NCI-H748 (cell line): ENCODE data around the gene MCF2L.

Source experiments
- DNase-seq: peaks from one replicate; lab custom pipeline; 2025; ENCODE audit not compliant: unreplicated experiment; lab: John Stamatoyannopoulos, UW

The MCF2L gene

DNA sequence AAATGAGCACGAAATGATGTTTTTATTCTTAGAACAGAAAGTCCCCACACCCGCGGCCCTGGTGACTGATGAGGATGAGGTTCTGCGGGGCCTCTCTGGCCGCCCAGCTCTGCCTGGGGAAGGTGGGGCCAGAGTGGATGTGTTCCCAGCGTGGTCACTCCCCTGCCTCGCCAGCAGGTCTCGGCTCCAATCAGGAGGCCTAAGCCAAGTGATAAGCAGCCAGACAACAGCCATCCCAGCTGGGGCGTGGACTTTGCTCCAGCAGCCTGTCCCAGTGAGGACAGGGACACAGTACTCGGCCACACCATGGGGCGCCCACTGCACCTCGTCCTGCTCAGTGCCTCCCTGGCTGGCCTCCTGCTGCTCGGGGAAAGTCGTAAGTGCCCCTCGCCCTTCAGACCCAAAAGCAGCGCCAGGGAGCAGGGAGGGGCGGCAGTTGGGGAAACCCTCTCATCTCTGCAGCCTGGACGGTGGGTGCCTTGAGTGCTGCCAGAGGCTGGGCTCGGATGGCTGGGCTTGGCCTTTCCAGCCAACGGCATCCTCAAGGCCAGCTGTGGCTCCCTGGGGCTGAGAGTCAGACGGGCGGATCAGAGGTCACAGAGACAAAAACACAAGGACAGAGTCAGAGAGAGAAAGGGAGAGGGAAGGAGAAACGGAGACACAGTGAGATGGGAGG, 153.7 kb downstream of the MCF2L start, which contains the start of gene F10:
Gene F10, plus strand, starts transcription at position 250 of the 676 bp plus-strand sequence. Its CDS starts 57 bp downstream, at position 307.
- no peak for DNase-seq

DNA sequence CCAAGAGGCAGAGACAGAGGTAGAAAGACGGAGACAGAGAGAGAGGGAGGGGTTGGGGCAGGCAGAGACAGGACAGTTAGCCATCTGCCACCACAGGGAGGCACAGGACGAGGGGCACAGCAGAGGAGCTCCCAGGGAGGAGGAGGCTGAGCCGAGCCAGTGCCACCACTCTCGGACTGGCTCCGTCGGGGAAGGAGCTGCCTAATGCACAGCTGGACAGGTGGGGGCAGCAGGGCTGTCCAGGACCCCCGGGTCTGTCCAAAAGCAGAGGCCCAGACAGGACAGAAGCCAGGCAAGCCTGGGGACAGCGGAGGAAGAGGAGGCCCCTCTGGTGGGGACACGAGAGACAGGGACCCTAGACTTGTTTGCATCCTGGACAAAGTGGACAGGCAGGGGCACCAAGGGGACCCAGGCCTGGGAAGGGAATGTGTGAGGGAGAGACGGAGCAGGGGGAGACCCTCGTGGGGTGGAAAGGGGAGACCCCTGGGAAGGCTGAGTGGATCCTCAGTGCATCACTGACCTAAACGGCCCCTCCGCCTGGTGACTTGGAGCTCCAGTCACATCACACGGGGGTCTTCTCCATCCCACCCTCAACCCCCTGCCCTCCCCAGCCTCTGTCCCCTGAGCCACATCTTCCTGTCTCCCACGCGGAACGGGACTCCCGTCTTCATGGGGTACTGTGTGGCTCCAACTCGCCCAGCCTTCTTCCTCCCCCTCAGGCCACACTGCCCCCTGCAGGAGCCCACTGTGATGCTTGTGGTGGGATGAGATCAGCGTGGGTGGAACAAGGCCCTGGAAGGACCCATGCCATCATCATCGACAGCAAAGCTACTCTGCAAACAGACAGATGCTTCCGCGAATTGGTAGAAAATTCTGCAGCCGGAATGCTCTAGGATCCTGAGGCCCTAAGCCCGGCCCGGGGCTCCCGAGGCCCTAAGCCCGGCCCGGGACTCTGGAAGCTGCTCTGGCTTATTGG, 154.5 kb downstream of the MCF2L start:
- no peak for DNase-seq

DNA sequence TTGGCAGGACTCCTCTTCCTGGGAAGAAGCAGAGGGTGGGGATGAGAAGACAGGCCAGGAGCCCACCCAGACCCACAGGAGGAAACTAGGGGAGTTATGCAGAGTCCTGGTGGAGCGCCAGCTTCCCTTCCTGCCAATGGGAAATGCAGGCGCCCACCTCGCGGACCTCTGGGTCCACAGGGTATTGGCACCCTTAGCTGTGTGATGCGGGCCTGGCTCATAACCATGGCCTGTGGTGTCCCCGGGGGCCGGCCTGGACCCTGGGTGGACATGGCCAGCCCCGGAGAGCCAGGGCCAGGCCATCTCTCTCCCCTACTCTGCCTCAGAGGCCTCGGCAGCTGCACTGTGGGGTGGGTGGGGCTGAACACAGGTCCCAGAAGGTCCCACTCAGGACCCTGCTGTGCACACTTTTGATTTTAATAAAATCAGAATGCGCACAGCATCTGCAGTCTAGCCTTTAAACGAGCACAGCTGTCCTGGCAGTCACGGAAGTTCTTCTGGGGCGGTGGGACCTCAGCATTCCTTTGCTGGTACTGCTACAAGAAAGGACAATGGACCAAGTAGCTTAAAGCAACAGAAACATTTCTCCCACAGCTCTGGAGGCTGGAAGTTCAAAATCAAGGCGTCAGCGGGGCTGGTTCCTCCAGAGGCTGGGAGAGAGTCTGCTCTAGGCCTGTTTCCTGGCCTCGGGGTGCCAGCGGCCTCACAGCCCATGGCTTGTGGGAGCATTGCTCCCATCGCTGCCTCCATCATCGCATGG, 155.4 kb downstream of the MCF2L start:
- DNase-seq: no peak

DNA sequence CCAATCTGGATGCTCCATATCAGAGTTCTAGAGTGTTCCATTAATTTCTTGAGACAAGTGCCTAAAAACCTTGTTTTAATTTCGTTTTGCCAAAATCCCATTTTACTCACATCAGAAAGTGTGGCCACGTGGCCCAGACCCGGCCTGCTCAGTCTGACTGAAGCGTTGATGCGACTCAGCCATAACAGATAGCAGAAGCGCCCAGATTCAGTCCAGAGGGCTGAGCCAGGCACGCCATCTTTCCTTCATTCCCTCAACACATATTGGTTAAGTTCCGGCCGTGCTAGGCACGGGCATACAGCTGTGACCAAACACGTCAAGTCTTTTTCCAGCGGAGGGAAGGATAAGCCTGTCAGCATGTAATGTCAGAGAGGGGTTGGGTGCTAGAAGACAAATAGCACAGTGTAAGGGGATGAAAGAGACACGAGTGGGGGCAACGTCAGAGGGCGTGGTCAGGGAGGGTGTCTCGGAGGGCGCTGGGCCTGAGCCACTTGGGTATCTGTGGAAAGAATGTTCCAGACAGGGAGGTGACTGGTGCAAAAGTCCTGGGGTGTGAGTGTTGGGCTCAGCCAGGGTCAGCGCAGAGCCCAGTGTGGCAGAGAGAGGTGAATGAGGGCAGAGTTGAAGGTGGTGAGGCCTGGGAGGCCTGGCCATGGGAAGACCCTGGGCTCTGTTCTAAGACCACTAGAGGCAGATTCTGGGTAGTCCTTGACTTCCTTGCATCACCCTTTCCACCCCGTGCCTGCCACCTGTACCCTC, 156.7 kb downstream of the MCF2L start:
- no peak for DNase-seq

DNA sequence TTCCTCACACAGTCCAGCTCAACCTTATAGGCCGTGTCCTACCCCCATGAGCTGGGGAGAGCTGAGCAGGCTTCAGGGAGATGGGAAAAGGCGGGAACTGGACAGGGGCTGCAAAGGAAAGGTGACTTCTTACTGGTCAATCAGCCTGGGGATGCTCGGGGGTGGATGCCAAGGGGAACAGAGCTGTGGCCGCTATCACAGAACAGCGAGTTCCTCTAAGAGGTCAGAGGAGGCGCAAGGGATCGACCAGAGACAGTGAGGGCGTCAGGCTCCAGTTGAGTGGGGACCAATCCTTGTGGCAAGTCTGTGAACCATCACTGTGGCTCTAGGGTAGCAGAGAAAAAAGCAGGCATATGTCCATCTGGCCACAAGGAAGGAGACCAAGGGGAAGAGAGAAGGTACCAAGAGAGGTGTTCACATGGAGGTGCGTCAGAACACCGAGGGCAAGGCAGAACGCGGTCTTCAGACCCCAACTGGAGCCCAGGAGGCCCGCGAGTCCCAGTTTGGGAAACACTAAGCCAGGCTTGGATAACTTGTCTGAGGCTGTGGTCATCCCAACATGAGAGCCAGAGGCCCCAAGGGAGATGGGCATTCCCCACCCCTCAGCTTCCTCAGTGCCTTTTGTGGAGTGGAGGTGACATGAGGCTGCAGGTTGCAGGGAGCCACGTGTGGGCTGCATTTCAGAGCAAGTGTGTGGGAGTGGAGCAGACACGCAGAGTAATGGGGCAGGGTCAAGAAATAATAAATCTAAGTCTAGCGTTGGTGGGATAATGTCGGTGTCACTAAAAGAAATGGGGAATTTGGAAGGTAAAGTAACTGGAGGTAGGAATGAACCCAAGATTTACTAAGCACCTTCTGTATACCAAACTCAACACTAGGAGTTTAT, 157.5 kb downstream of the MCF2L start:
- DNase-seq: no peak

DNA sequence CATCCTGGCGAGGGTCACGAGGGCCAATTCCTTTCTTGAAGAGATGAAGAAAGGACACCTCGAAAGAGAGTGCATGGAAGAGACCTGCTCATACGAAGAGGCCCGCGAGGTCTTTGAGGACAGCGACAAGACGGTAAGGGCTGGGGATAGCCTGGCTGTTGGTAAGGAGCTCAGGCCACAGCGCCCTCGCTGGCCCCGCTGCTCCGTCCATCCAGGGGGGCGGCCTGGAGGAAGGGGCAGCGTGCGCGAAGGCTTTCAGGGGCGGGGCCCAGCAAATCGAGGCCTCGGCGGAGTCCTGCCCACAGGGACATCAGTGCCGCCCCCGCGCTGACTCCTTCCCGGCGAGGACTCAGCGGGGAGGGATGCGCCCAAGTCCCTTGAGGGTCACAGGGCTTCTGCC, 160.5 kb downstream of the MCF2L start:
- no peak for DNase-seq

DNA sequence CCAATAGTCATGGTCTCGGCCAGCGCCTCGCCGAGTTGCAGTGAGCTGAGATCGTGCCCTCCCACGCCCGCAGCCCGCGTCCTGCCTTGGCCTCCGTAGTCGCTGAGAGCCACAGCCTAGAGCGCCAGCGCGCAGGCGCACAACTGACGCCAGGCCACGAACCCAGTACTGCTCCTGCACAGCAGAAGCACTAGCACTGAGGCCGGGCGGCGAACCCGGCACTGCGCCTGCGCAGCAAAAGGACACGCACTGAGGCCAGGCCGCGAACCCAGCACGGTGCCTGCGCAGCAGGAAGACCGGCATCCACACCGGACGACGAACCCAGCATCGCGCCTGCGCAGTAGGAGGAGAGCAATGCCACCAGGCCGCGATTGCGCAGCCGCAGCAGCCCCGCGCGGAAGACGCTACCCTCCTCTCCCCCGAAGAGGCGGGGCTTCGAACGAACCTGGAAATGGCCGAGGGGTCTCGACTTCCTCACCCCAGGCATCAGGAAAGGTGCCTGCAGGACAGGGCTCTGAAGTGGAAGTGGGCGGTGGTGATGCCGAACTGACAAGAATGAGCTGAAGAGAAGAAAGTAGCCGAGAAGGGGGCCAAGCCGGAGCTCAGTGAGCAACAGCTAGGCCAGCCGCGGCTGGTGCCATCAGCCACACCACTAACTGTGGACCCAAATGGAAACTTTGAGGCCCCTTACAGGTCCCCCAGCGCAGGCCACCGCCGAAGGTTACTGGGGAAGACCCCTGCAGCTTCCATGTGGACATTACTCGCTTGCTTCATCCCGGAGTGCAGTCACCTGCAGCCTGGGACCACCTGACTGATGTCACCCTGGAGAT, 161.1 kb downstream of the MCF2L start:
- DNase-seq: no peak

DNA sequence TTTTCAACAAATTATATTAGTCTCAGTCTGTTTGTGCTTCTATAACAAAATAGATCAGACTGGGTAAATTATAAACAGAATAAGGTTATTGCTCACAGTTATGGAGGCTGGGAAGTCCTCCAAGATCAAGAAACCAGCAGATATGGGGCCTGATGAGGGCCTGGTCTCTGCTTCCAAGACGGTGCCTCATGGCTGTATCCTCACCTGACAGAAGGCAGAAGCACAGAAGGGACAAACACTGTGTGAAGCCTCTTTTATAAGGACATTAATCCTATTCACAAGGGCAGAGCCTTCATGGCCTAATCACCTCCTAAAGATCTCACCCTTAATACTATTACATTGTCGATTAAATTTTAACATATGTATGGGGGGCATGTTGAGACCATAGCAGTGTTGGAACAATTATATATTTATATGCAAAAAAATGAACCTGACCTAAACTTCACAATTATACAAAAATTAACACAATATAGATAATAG, 166.3 kb downstream of the MCF2L start:
- DNase-seq: no peak

DNA sequence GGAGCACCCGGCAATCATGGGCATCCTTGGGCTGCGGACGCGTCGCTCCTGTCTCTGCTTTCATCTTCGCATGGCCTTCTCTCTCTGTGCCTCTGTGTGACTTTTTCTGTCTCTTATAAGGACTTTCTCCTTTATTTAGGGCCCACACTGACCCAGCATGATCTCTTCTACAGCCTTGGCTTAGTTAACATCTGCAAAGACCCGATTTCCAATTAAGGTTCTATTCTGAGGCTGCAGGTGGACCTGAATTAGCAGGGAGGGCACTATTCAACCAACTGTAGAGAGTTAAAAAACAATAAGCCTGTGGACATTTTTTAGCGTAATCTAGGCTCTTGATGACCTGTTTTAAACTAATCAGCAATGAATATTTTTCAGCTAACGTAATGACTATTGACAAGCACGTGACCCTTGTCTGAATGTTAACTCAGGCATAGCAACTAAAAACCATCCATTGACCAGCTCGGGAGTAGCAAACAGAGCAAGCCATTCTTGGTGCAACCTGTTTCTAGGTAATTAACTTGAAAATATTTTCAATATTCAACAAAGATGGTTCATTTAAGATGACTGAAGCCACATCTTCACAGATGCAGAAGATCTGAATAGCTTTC, 168.8 kb downstream of the MCF2L start:
- no peak for DNase-seq

DNA sequence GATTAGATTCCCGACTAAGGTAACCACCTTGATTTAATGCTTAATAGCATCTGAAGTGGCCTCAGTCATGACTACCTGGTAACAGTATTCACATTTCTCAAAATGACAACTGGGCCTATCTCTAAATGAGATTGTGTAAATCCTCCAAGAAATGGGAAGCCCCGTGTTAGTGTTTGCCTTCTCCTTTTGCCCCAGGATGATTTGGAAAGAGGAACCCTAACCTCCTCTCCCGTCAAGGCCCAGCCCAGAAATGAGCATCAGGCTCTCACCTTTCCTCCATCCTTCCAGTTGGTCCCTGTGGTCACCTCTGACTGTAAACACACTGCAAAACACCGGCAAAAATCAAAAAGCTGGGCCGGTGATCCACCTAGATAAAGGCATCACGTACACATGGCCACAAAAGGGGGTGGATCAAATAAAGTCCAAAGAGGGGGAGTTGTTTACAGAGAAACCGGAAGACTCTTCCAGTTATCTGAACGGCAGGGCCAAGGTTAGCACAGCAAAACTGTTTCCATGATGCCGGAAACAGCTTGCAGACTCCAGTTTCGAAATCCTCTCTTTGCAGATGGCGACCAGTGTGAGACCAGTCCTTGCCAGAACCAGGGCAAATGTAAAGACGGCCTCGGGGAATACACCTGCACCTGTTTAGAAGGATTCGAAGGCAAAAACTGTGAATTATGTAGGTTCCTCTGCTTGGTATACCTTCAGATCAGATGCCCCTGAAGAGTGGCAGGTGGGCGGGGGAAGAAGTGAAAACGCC, 170.0 kb downstream of the MCF2L start:
- DNase-seq: no peak

DNA sequence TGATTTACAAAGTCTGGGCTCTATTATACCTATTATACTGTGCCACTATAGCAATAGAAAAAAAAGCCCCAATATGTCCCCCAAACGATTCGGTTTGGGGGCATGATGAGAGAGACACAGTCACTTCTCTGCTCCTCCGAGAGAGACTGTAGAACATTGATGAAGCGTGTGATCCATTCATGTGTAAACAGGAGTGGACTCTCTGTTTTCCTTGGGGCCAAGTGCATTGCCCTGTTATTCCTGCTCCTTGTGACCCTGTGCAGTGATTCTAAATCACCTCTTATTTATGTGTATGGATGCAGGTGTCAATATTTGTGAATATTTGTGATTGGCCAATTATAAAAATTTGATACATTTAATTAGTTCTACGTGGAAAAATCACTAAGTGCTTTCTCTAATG, 170.6 kb downstream of the MCF2L start:
- DNase-seq: no peak

DNA sequence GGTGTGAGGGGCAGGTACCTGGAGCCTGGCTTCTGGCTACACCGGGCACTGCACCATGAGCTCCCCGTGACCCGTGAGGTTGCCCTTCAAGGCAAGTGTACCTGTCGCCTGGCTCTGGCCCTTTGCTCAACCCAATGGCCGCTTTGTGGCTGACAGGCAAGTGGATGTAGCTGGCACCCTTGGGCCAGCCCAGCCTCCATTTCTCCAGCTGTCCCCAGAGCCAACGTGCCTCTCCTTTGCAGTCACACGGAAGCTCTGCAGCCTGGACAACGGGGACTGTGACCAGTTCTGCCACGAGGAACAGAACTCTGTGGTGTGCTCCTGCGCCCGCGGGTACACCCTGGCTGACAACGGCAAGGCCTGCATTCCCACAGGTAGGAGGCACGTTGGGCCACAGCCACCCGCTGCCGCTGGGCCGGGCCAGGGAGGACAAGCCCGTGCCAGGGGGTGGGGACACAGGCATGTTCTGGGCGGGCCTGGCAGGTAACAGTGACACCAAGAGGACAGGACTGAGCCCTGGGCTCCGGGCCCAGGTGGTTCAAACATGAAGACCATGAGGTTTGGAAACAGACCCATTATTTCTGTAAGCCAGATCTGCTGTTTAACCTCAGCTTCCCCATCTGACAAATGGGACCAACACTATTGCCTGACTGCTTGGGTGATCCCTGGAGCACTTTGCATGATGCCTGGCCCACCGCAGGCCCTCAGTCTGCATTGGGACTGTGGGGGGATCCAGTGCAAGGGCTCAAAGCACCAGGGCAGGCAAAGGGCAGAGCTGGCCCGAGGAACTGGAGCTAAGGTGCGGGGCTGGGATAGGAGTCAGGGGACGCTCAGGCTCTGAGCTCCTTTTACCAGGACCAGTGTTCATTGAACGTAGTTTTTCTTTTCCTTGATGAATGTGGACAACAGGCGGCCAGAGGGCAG, 171.9 kb downstream of the MCF2L start:
- no peak for DNase-seq

DNA sequence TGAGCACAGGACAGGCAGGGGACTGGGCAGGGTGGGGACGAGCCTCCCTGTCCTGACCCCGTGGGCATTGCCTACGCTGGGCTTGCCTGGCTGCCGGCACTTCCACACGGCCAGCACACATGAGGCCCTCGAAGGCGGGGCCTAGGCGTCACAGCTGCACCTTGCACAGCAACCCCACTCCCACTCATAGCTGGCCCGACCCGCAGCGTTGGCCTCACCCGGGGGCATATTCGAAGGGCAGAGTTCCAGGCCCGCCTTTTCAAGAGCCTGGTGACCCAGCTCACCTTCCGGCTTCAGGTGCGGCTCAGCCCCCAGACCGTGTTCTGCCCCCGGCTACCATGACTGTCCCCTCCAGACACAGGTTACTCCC, 172.6 kb downstream of the MCF2L start:
- no peak for DNase-seq

DNA sequence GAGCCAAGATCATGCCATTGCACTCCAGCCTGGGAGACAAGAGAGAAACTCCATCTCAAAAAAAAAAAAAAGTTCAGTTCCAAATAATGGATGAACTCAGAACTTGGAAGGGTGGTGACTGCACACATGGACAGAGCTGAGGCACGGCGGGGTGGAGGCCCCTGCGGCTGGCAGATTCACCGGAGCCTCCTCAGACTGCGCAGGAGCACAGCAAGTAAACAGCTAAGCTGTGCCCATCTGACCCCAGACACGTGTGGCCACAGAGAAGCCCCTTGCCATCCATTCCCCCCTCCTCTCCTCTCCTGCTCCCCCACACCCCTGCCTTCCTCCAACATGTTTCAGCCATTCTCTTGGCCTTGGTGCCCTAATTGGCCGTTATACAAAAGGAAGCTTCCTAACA, 173.9 kb downstream of the MCF2L start:
- DNase-seq: no peak

DNA sequence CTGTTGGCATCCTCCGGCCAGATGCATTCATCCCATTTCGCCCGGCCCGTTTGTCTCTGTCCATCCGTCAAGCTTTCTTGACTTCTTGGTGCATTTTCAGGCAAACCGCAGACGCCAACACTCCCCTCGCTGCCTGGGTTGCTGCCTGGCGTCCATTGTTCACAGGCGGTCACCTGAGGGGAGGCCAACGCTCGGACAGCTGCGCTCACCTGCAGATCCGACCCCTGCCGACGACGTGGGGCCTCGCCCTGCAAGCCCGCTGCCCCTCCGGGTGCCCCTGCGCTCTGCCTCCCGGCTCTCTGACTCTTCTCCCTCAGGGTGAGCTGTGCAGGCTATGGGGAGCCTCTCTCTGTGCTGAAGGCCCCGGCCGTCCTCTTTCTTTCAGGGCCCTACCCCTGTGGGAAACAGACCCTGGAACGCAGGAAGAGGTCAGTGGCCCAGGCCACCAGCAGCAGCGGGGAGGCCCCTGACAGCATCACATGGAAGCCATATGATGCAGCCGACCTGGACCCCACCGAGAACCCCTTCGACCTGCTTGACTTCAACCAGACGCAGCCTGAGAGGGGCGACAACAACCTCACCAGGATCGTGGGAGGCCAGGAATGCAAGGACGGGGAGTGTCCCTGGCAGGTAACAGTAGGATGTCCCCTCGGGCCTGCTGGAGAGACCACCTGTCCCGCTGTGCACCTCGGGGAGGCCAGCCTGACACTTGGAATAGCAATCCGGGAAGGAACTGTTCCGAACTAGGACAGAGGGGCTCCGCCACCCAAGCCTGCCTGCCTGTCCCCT, 174.6 kb downstream of the MCF2L start:
- DNase-seq: no peak

DNA sequence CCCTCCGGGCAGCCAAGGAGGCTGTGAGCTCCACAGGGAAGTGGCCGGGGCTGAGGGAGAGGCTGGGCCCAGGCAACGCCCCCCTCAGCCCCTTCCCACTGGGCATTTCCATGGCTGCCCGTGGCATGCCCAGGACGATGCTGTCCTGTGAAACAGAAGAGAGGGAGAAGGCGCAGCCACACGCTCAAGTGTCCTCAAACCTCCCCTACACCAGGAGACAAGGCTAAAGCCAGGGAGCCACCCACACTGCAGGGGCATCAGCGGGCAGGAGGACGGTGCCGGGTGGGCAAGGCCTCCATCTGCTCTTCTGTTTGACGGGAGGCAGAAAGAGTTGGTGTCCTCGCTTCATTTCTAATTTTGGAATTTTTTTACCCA, 175.2 kb downstream of the MCF2L start:
- no peak for DNase-seq
